H9 (cell line): ENCODE results near the gene PDCD4. TPM values are rescaled to one million over a fixed set of nuclear protein-coding genes. Genes with fewer than 3 reads are reported as not detected.

Experiments
- DNase-seq: peaks from one replicate; pipeline ENCODE4 v3.0.0-alpha.2; 2017
- H2AFZ ChIP-seq: one replicate; pipeline ENCODE4 v1.6.1; 2013; ENCODE audit warnings: mild to moderate bottlenecking, low read length, control low read depth, moderate library complexity
- H2AK5ac ChIP-seq: 2 replicates; pipeline ENCODE4 v1.6.1; 2013; ENCODE audit warnings: low read length, control low read depth, mixed read lengths; ENCODE audit not compliant: insufficient read length
- H2BK120ac ChIP-seq: one replicate; pipeline ENCODE4 v1.6.1; 2013; ENCODE audit warnings: low read depth, mild to moderate bottlenecking, low read length, control low read depth, inconsistent platforms; ENCODE audit not compliant: poor library complexity, severe bottlenecking
- H2BK12ac ChIP-seq: 2 replicates; pipeline ENCODE4 v1.6.1; 2013; ENCODE audit warnings: low read length, control low read depth, mixed read lengths, low read depth; ENCODE audit not compliant: insufficient read length
- H2BK15ac ChIP-seq: 2 replicates; pipeline ENCODE4 v1.6.1; 2013; ENCODE audit warnings: low read depth, low read length, control low read depth
- H2BK20ac ChIP-seq: one replicate; pipeline ENCODE4 v1.6.1; 2013; ENCODE audit warnings: low read depth, mild to moderate bottlenecking, low read length, control low read depth, inconsistent platforms; ENCODE audit not compliant: poor library complexity, severe bottlenecking
- H2BK5ac ChIP-seq: 2 replicates; pipeline ENCODE4 v1.6.1; 2013; ENCODE audit warnings: low read length, control low read depth, mixed read lengths; ENCODE audit not compliant: insufficient read length
- H3K14ac ChIP-seq: 2 replicates; pipeline ENCODE4 v1.6.1; 2013; ENCODE audit warnings: low read length, control low read depth; ENCODE audit not compliant: insufficient read depth
- H3K18ac ChIP-seq: 2 replicates; pipeline ENCODE4 v1.6.1; 2013; ENCODE audit warnings: low read depth, mild to moderate bottlenecking, mixed read lengths, low read length, control low read depth; ENCODE audit not compliant: insufficient read length
- H3K23ac ChIP-seq: 2 replicates; pipeline ENCODE4 v1.6.1; 2013; ENCODE audit warnings: low read length, control low read depth, mixed read lengths, low read depth; ENCODE audit not compliant: insufficient read length
- H3K23me2 ChIP-seq: 2 replicates; pipeline ENCODE4 v1.6.1; 2013; ENCODE audit warnings: low read depth, mild to moderate bottlenecking, mixed read lengths, low read length, control low read depth; ENCODE audit not compliant: insufficient read length, poor library complexity, severe bottlenecking
- H3K27ac ChIP-seq: 2 replicates; pipeline ENCODE4 v1.5.1; 2013; ENCODE audit warnings: low read length, control low read depth, mixed read lengths, low read depth; ENCODE audit not compliant: insufficient read length
- H3K27me3 ChIP-seq: 2 replicates; pipeline ENCODE4 v1.6.1; 2013; ENCODE audit warnings: low read length, control low read depth, inconsistent platforms; ENCODE audit not compliant: insufficient read depth
- H3K4ac ChIP-seq: 2 replicates; pipeline ENCODE4 v1.6.1; 2013; ENCODE audit warnings: low read depth, mild to moderate bottlenecking, control low read depth, inconsistent platforms, low read length, moderate library complexity
- H3K4me1 ChIP-seq: 2 replicates; pipeline ENCODE4 v1.6.1; 2013; ENCODE audit warnings: low read length, control low read depth, inconsistent platforms; ENCODE audit not compliant: insufficient read depth
- H3K4me2 ChIP-seq: 2 replicates; pipeline ENCODE4 v1.6.1; 2013; ENCODE audit warnings: low read length, control low read depth, mixed read lengths; ENCODE audit not compliant: insufficient read length, insufficient read depth
- H3K56ac ChIP-seq: 2 replicates; pipeline ENCODE4 v1.6.1; 2013; ENCODE audit warnings: low read depth, mild to moderate bottlenecking, mixed read lengths, low read length, control low read depth; ENCODE audit not compliant: insufficient read length
- H3K79me1 ChIP-seq: 2 replicates; pipeline ENCODE4 v1.6.1; 2013; ENCODE audit warnings: low read depth, mild to moderate bottlenecking, moderate library complexity, low read length, control low read depth, inconsistent platforms; ENCODE audit not compliant: insufficient read depth, poor library complexity, severe bottlenecking
- H3K79me2 ChIP-seq: 2 replicates; pipeline ENCODE4 v1.6.1; 2013; ENCODE audit warnings: low read length, control low read depth, inconsistent platforms; ENCODE audit not compliant: insufficient read depth
- H3K9ac ChIP-seq: 2 replicates; pipeline ENCODE4 v1.6.1; 2013; ENCODE audit warnings: low read length, control low read depth, mixed read lengths; ENCODE audit not compliant: insufficient read length; ENCODE audit errors: extremely low read depth
- H3K9me3 ChIP-seq: one replicate; pipeline ENCODE4 v1.6.1; 2013; ENCODE audit warnings: low read depth, low read length, inconsistent platforms; ENCODE audit not compliant: control insufficient read depth
- H3T11ph ChIP-seq: one replicate; pipeline ENCODE4 v1.6.1; 2013; ENCODE audit warnings: mild to moderate bottlenecking, low read length, control low read depth, inconsistent platforms
- H4K20me1 ChIP-seq: one replicate; pipeline ENCODE4 v1.6.1; 2013; ENCODE audit not compliant: control insufficient read depth, insufficient read length, insufficient read depth
- H4K5ac ChIP-seq: 2 replicates; pipeline ENCODE4 v1.6.1; 2013; ENCODE audit warnings: low read depth, mild to moderate bottlenecking, mixed read lengths, low read length, control low read depth; ENCODE audit not compliant: insufficient read length
- H4K8ac ChIP-seq: replicated peaks from 2 replicates; pipeline ENCODE4 v1.6.1; 2013; ENCODE audit warnings: low read length, control low read depth, mixed read lengths, low read depth; ENCODE audit not compliant: insufficient read length
- H4K91ac ChIP-seq: 2 replicates; pipeline ENCODE4 v1.6.1; 2013; ENCODE audit warnings: low read depth, mild to moderate bottlenecking, moderate library complexity, mixed read lengths, low read length, control low read depth; ENCODE audit not compliant: insufficient read length
- H3K27ac Mint-ChIP-seq, 3 experiments: 2 replicates in 2 of 3; 3 replicates in 1 of 3; pipeline ENCODE4 v1.8.0; 2020 to 2021; ENCODE audit warnings: mixed read lengths in 3 of 3, mild to moderate bottlenecking in 1 of 3, moderate library complexity in 1 of 3
- H3K27me3 Mint-ChIP-seq: 2 replicates; pipeline ENCODE4 v1.8.0; 2021; ENCODE audit warnings: low read depth, mild to moderate bottlenecking, moderate library complexity, mixed read lengths
- H3K36me3 Mint-ChIP-seq, 3 experiments: 2 replicates in 2 of 3; 3 replicates in 1 of 3; pipeline ENCODE4 v1.8.0; 2020 to 2021; ENCODE audit warnings: low read depth in 3 of 3, mixed read lengths in 3 of 3; ENCODE audit not compliant: insufficient read depth in 1 of 3
- H3K4me1 Mint-ChIP-seq, 2 experiments: 2 replicates each; pipeline ENCODE4 v1.8.0; 2020; ENCODE audit warnings: mixed read lengths in 2 of 2
- H3K4me3 Mint-ChIP-seq, 2 experiments: 2 replicates in 1 of 2; 3 replicates in 1 of 2; pipeline ENCODE4 v1.8.0; 2020 to 2021; ENCODE audit warnings: mild to moderate bottlenecking in 2 of 2, mixed read lengths in 2 of 2, moderate library complexity in 1 of 2
- H3K9me3 Mint-ChIP-seq, 2 experiments: 2 replicates in 1 of 2; 3 replicates in 1 of 2; pipeline ENCODE4 v1.8.0; 2020; ENCODE audit warnings: mild to moderate bottlenecking in 2 of 2, mixed read lengths in 2 of 2, moderate library complexity in 1 of 2
- CTCF ChIP-seq: fragments of 200-600 bp; sonication (generic); conservative IDR thresholded peaks from 3 replicates; pipeline ENCODE4 v1.8.0; 2021; ENCODE audit warnings: antibody characterized with exemption, mild to moderate bottlenecking
- WGBS: extraction: QIAGEN DNeasy Blood & Tissue Kit; methylation state at CpG from one replicate; pipeline ENCODE4 v1.1.7; 2013; ENCODE audit warnings: missing lambda C conversion rate, low lambda C conversion rate, mixed read lengths; ENCODE audit not compliant: insufficient read length; ENCODE audit errors: extremely low coverage; 5-methylcytosine and 5-hydroxymethylcytosine counted together
- total RNA-seq: library from RNA; stranded (reverse); gene quantifications from 2 replicates; pipeline ENCODE4 v1.2.1, GENCODE V29; 2021

Gene PDCD4
- total RNA-seq, 1 experiment from 2014 or later, result 29.3 TPM

GRCh38 chr10:110825508-110825907 is 46.2 kb upstream of the PDCD4 start:
- no peak for TF ChIP-seq CTCF
- no peaks in the 10 kb centered on the region for H3K79me2 ChIP-seq
- H3K4me2 ChIP-seq, result no peak overlapping the region
- H4K91ac ChIP-seq, result no peak overlapping the region
- peaks cover 15 to 27% of the 10 kb centered on the region in 2 experiments for H3K4me1 Mint-ChIP-seq
- H3K79me1 ChIP-seq, result no peaks in the 10 kb centered on the region
- no peak overlapping the region for H3K23ac ChIP-seq
- H2AK5ac ChIP-seq, result no peak overlapping the region
- no peaks in the 10 kb centered on the region; the same call in 1 of the 2 replicates for H3K4me1 ChIP-seq
- no peak overlapping the region for H2BK20ac ChIP-seq
- H3T11ph ChIP-seq, result no peak overlapping the region
- H3K27me3 Mint-ChIP-seq, result no peaks in the 10 kb centered on the region
- no peaks in the 10 kb centered on the region for H3K23me2 ChIP-seq
- H3K4me3 Mint-ChIP-seq, result no peak overlapping the region
- no peak overlapping the region for H3K27ac Mint-ChIP-seq
- no peak overlapping the region for H2AFZ ChIP-seq
- H2BK5ac ChIP-seq, result no peak overlapping the region
- H4K5ac ChIP-seq, result no peak overlapping the region
- no peak for DNase-seq
- no peak overlapping the region for H3K9ac ChIP-seq
- no peak overlapping the region for H3K14ac ChIP-seq
- no peak overlapping the region for H3K4ac ChIP-seq
- no peaks in the 10 kb centered on the region for H3K9me3 Mint-ChIP-seq
- H3K27me3 ChIP-seq, result no peaks in the 10 kb centered on the region
- no peak overlapping the region for H2BK15ac ChIP-seq
- H3K27ac ChIP-seq, result no peak overlapping the region
- H2BK120ac ChIP-seq, result no peak overlapping the region
- no peaks in the 10 kb centered on the region for H3K9me3 ChIP-seq
- no CpG with 5 or more reads among the region's 1 CpG for WGBS
- no peaks in the 10 kb centered on the region for H4K20me1 ChIP-seq
- H4K8ac ChIP-seq, result no peak overlapping the region
- no peak overlapping the region for H2BK12ac ChIP-seq
- no peak overlapping the region for H3K56ac ChIP-seq
- H3K18ac ChIP-seq, result no peak overlapping the region
- H3K36me3 Mint-ChIP-seq, result no peaks in the 10 kb centered on the region
